A549 (cell line): ENCODE data around the gene ATP6V0C. TPM values are rescaled to one million over a fixed set of nuclear protein-coding genes. Genes with fewer than 3 reads are reported as not detected.
A peak's percentile ranks its signal among the peaks of the same experiment; 100 is the strongest.

Source experiments
- ATAC-seq, 2 experiments: fragments of 200-7000 bp in 1 of 2; fragments of >200 bp in 1 of 2; cut with Nextera tagmentation in 1 of 2; cut with Tn5 transposase in 1 of 2; 3 replicates each; pipeline versions ENCODE4 v1.8.0 to v1.9.1; 2018 to 2020; ENCODE audit warnings: mild to moderate bottlenecking in 1 of 2, moderate library complexity in 1 of 2
- CTCF ChIA-PET: fragments of 300-600 bp; sonication (Branson Sonifier 250); formaldehyde crosslinking; extraction: SDS; loops from one replicate; lab custom pipeline; 2021; ENCODE audit warnings: antibody characterized with exemption, inconsistent platforms; lab: Yijun Ruan, JAX
- POLR2A ChIA-PET: fragments of 350-600 bp; formaldehyde crosslinking; extraction: SDS; loops from one replicate; lab custom pipeline; 2021; ENCODE audit warnings: antibody characterized with exemption, inconsistent platforms; lab: Yijun Ruan, JAX
- DNase-seq, 2 experiments: peaks; one replicate each; pipeline versions ENCODE4 v3.0.0 to v3.0.0-alpha.2; 2011 to 2016; ENCODE audit warnings: low read depth in 1 of 2, low spot score in 1 of 2
- FAIRE-seq: peaks from 2 replicates; lab custom pipeline; 2011; peaks lifted over from hg19 to GRCh38; lab: Jason Lieb, UNC
- H3K27ac ChIP-seq, 2 experiments: fragments of >200 bp; sonication (Bioruptor Twin); formaldehyde crosslinking; 3 replicates each; pipeline ENCODE4 v1.5.1; 2016 to 2017
- H3K4me1 ChIP-seq: fragments of >200 bp; sonication (Bioruptor Twin); formaldehyde crosslinking; 3 replicates; pipeline ENCODE4 v1.6.1; 2016
- H3K4me2 ChIP-seq: fragments of >200 bp; sonication (Bioruptor Twin); formaldehyde crosslinking; 3 replicates; pipeline ENCODE4 v1.6.1; 2016
- H3K4me3 ChIP-seq: fragments of >200 bp; sonication (Bioruptor Twin); formaldehyde crosslinking; 3 replicates; pipeline ENCODE4 v1.5.1; 2016
- H3K9me3 ChIP-seq: fragments of >200 bp; sonication (Bioruptor Twin); formaldehyde crosslinking; 3 replicates; pipeline ENCODE4 v1.6.1; 2016
- CBX2 ChIP-seq: fragments of 200-600 bp; sonication (generic); IDR thresholded peaks from 2 replicates; pipeline ENCODE4 v1.6.1; 2016; ENCODE audit warnings: low read depth, mild to moderate bottlenecking, borderline replicate concordance
- E2F6 ChIP-seq: IDR thresholded peaks from 2 replicates; pipeline ENCODE4 v1.6.1; 2012; ENCODE audit warnings: low read depth, borderline replicate concordance
- FOSB ChIP-seq: fragments of 250-450 bp; sonication (Bioruptor Pico); IDR thresholded peaks from 2 replicates; pipeline ENCODE4 v1.5.0; 2020; ENCODE audit warnings: mild to moderate bottlenecking, moderate library complexity
- HEYL ChIP-seq: fragments of 250-450 bp; sonication (Bioruptor Pico); IDR thresholded peaks from 2 replicates; pipeline ENCODE4 v1.8.0; 2021; ENCODE audit warnings: mild to moderate bottlenecking, moderate library complexity
- HOXA7 ChIP-seq: fragments of 250-450 bp; sonication (Bioruptor Pico); IDR thresholded peaks from 2 replicates; pipeline ENCODE4 v1.5.0; 2020; ENCODE audit warnings: mild to moderate bottlenecking, moderate library complexity
- JUN ChIP-seq, 2 experiments: fragments of >200 bp; sonication (Bioruptor Twin); formaldehyde crosslinking; IDR thresholded peaks; 2 replicates in 1 of 2; 3 replicates in 1 of 2; pipeline ENCODE4 v1.6.1; 2016 to 2017
- NFE2L2 ChIP-seq: fragments of 150-350 bp; conservative IDR thresholded peaks from 2 replicates; pipeline ENCODE4 v1.6.1; 2014; ENCODE audit warnings: low read length
- PHF8 ChIP-seq: fragments of 200-600 bp; sonication (generic); IDR thresholded peaks from 2 replicates; pipeline ENCODE4 v1.6.1; 2016; ENCODE audit warnings: low read depth, mild to moderate bottlenecking, antibody characterized with exemption, moderate library complexity, borderline replicate concordance
- POLR2AphosphoS2 ChIP-seq: conservative IDR thresholded peaks from 2 replicates; pipeline ENCODE4 v1.6.1; 2012; ENCODE audit warnings: low read length, improper control_type of control experiment, inconsistent platforms
- RAD21 ChIP-seq, 2 experiments: fragments of >200 bp in 1 of 2; sonication (Bioruptor Twin) in 1 of 2; formaldehyde crosslinking in 1 of 2; IDR thresholded peaks in 1 of 2; conservative IDR thresholded peaks in 1 of 2; 2 replicates in 1 of 2; 3 replicates in 1 of 2; pipeline ENCODE4 v1.6.1; 2012 to 2018; ENCODE audit warnings: inconsistent platforms in 1 of 2
- RARB ChIP-seq: fragments of 250-450 bp; sonication (Bioruptor Pico); IDR thresholded peaks from 2 replicates; pipeline ENCODE4 v1.8.0; 2021; ENCODE audit warnings: mild to moderate bottlenecking, moderate library complexity
- RCOR1 ChIP-seq: fragments of 150-350 bp; IDR thresholded peaks from 2 replicates; pipeline ENCODE4 v1.6.1; 2014; ENCODE audit warnings: antibody characterized with exemption, low read length, low read depth
- SREBF2 ChIP-seq: fragments of 450-650 bp; IDR thresholded peaks from 2 replicates; pipeline ENCODE4 v1.6.1; 2014; ENCODE audit warnings: mild to moderate bottlenecking, moderate library complexity
- ZNF302 ChIP-seq: fragments of 250-450 bp; sonication (Bioruptor Pico); IDR thresholded peaks from 2 replicates; pipeline ENCODE4 v1.9.0; 2021; ENCODE audit warnings: inconsistent platforms, mild to moderate bottlenecking, moderate library complexity
- WGBS: methylation state at CpG from one replicate; pipeline ENCODE4 v1.1.6; 2017; ENCODE audit errors: missing lambda C conversion rate; 5-methylcytosine and 5-hydroxymethylcytosine counted together
- polyA plus RNA-seq, 4 experiments: library from polyadenylated mRNA; depleted of rRNA in 3 of 4; stranded (reverse); fragments of >200 nt; fragmentation: RNase III in 1 of 4; extraction: RNeasy Plus Mini Kit Qiagen cat#74134 plus additional on column Dnase treatment in 1 of 4; gene quantifications; 2 replicates in 3 of 4; 3 replicates in 1 of 4; pipeline ENCODE4 v1.2.3, GENCODE V29; 2011 to 2017
- TF ChIP-seq, protein P1 (sequence below): fragments of 450-650 bp; IDR thresholded peaks from 2 replicates; pipeline ENCODE4 v1.6.1; 2014; ENCODE audit warnings: antibody characterized with exemption
- TF ChIP-seq, protein P2 (sequence below): fragments of 150-350 bp; IDR thresholded peaks from 2 replicates; pipeline ENCODE4 v1.6.1; 2014; ENCODE audit warnings: low read depth, mild to moderate bottlenecking, low read length
- TF ChIP-seq, protein P3 (sequence below): IDR thresholded peaks from 2 replicates; pipeline ENCODE4 v1.6.1; 2012
- TF ChIP-seq, protein P4 (sequence below): fragments of >200 bp; sonication (Bioruptor Twin); formaldehyde crosslinking; IDR thresholded peaks from 3 replicates; pipeline ENCODE4 v1.6.1; 2016

Gene ATP6V0C
- polyA plus RNA-seq, 2 of the 4 experiments (the other 2 are of a cell fraction), result 9.4 to 153 TPM

GRCh38 chr16:2470603-2471015 is 43.1 kb upstream of the ATP6V0C start (continued):
- TF ChIP-seq, protein P1, sequence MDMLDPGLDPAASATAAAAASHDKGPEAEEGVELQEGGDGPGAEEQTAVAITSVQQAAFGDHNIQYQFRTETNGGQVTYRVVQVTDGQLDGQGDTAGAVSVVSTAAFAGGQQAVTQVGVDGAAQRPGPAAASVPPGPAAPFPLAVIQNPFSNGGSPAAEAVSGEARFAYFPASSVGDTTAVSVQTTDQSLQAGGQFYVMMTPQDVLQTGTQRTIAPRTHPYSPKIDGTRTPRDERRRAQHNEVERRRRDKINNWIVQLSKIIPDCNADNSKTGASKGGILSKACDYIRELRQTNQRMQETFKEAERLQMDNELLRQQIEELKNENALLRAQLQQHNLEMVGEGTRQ, result no peak
- TF ChIP-seq NFE2L2, result no peak
- no peak for TF ChIP-seq HEYL (CRISPR knock-in tag)
- TF ChIP-seq CBX2, result no peak
- TF ChIP-seq, protein P2, sequence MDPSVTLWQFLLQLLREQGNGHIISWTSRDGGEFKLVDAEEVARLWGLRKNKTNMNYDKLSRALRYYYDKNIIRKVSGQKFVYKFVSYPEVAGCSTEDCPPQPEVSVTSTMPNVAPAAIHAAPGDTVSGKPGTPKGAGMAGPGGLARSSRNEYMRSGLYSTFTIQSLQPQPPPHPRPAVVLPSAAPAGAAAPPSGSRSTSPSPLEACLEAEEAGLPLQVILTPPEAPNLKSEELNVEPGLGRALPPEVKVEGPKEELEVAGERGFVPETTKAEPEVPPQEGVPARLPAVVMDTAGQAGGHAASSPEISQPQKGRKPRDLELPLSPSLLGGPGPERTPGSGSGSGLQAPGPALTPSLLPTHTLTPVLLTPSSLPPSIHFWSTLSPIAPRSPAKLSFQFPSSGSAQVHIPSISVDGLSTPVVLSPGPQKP, result no peak
- TF ChIP-seq SREBF2, result no peak
- no peak for TF ChIP-seq RCOR1
- TF ChIP-seq, protein P3, sequence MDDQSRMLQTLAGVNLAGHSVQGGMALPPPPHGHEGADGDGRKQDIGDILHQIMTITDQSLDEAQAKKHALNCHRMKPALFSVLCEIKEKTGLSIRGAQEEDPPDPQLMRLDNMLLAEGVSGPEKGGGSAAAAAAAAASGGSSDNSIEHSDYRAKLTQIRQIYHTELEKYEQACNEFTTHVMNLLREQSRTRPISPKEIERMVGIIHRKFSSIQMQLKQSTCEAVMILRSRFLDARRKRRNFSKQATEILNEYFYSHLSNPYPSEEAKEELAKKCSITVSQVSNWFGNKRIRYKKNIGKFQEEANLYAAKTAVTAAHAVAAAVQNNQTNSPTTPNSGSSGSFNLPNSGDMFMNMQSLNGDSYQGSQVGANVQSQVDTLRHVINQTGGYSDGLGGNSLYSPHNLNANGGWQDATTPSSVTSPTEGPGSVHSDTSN, result no peak

DNA sequence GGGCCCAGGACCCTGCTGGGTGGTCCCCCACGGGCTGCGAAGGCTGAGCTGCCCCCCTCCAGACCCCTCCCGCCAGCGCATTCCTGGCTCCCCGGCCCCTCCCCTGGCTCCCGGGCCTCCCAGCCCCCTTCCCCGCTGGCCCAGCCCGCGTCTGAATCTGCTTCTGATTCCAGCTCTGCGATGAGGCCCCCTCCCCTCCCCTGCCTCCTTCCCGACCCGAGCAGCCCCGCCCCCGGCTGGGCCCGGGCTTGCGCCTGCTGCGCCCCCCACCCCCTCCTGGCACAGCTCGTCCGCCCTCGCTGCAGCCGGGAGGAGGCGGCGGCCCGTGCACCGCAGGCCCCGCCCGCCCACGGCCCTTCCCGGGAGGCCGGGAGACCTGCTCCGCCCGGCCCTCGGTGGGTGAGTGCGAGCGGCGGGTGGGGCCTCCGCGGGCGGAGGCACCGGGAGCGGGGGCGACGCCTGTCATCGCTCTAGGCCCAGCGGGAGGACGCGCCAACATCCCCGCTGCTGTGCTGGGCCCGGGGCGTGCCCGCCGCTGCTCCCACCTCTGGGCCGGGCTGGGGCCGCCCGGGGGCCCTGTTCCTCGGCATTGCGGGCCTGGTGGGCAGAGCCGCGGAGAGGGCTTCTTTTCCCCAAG is 42.6 kb upstream of the ATP6V0C start, which contains the start of gene NTN3:
Gene NTN3 (plus strand): TSS at position 282 of the 637 bp plus-strand sequence. CDS start 405 bp downstream, outside the sequence.
- FAIRE-seq, result no peak
- TF ChIP-seq RAD21 (conservative IDR thresholded peaks at IDR 0.05 in 1 of 2, IDR thresholded peaks at IDR 0.05 in 1 of 2) (no peak), JUN (IDR thresholded peaks at IDR 0.05) (no peak), RARB (CRISPR knock-in tag) (no peak), POLR2AphosphoS2 (no peak), CBX2 (no peak), E2F6 (no peak), ZNF302 (CRISPR knock-in tag) (no peak), HEYL (CRISPR knock-in tag) (no peak), PHF8 (no peak), HOXA7 (CRISPR knock-in tag) (no peak), FOSB (CRISPR knock-in tag) (no peak), SREBF2 (no peak)
- TF ChIP-seq, protein P1, result no peak
- TF ChIP-seq, protein P4, sequence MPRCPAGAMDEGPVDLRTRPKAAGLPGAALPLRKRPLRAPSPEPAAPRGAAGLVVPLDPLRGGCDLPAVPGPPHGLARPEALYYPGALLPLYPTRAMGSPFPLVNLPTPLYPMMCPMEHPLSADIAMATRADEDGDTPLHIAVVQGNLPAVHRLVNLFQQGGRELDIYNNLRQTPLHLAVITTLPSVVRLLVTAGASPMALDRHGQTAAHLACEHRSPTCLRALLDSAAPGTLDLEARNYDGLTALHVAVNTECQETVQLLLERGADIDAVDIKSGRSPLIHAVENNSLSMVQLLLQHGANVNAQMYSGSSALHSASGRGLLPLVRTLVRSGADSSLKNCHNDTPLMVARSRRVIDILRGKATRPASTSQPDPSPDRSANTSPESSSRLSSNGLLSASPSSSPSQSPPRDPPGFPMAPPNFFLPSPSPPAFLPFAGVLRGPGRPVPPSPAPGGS, result no peak
- CTCF ChIA-PET, result interaction anchor here (0.6 to 1.3 kb wide), 2 partner anchors 11 to 32 kb away, joined by 3 read pairs; partner anchors contain the start of gene TEDC2
- no peaks in the 10 kb centered on the region for H3K9me3 ChIP-seq
- POLR2A ChIA-PET, result no interaction called here
- H3K27ac ChIP-seq, result peak within 1 kb of the TSS in 1 of 2 experiments; percentile 22; a peak in 1 of 6 replicates
- no peak within 1 kb of the TSS for H3K4me3 ChIP-seq
- peak within 1 kb of the TSS; percentile 29; the same call in 2 of the 3 replicates for H3K4me2 ChIP-seq
- ATAC-seq, result no peak
- no CpG with 5 or more reads among the region's 59 CpGs for WGBS
- no peak for DNase-seq
- peaks cover 44% of the 10 kb centered on the region for H3K4me1 ChIP-seq
